Spleen (tissue), 7 donors: ENCODE data around the gene UBE2QL1.

Experiments used
- POLR2A ChIP-seq, 3 donors: fragments of 450-650 bp; IDR thresholded peaks; one replicate each; pipeline ENCODE4 v1.5.1; 2017; ENCODE audit warnings: antibody characterized with exemption in 3 of 3, mild to moderate bottlenecking in 1 of 3
- POLR2AphosphoS5 ChIP-seq, 3 donors: sonication (generic); formaldehyde crosslinking; IDR thresholded peaks; one replicate each; pipeline ENCODE4 v1.5.1; 2017; ENCODE audit warnings: antibody characterized with exemption in 3 of 3
- TF ChIP-seq, protein P1 (sequence below), 11 experiments: fragments of 200-600 bp in 7 of 11; fragments of 450-650 bp in 4 of 11; sonication (generic) in 4 of 11; IDR thresholded peaks in 8 of 11; conservative IDR thresholded peaks in 3 of 11; 1 replicate in 7 of 11; 2 replicates in 4 of 11; pipeline versions ENCODE4 v1.4.0 to v1.8.0; 2016 to 2021; ENCODE audit warnings: antibody characterized with exemption in 11 of 11, inconsistent platforms in 4 of 11, mild to moderate bottlenecking in 1 of 11
- donor health status: DM: no; HTN: no; CAD: no; lungs with moderate emphysema.
- donor health status: DM: no; HTN: no; CAD: no.
- donor health status: DM: no; HTN: no; CAD: no.

DNA sequence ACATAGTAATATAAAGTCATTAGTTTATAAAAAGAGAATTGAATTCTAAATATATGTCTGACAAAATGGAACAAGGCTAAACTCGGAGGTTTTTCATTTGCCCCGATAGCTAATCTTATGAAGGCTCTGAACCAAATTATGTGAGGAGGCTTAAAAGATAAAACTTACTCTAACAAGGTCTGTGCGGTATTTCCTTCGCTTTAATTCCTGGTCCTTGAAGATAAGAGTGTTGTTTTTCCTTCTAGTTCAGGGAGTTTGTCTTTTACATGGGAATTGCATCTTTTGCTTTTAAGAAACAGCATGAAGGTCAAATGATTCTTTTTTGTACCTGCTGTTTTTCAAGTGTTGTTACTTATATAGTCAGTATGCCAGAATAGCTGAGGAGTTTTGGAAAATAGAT, 68.2 kb downstream of the UBE2QL1 start:
- no peak for TF ChIP-seq POLR2AphosphoS5 (IDR thresholded peaks at IDR 0.05)
- TF ChIP-seq, protein P1, sequence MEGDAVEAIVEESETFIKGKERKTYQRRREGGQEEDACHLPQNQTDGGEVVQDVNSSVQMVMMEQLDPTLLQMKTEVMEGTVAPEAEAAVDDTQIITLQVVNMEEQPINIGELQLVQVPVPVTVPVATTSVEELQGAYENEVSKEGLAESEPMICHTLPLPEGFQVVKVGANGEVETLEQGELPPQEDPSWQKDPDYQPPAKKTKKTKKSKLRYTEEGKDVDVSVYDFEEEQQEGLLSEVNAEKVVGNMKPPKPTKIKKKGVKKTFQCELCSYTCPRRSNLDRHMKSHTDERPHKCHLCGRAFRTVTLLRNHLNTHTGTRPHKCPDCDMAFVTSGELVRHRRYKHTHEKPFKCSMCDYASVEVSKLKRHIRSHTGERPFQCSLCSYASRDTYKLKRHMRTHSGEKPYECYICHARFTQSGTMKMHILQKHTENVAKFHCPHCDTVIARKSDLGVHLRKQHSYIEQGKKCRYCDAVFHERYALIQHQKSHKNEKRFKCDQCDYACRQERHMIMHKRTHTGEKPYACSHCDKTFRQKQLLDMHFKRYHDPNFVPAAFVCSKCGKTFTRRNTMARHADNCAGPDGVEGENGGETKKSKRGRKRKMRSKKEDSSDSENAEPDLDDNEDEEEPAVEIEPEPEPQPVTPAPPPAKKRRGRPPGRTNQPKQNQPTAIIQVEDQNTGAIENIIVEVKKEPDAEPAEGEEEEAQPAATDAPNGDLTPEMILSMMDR (IDR thresholded peaks at IDR 0.05 in 8 of 11, conservative IDR thresholded peaks at IDR 0.05 in 3 of 11): no peak
- TF ChIP-seq POLR2A (IDR thresholded peaks at IDR 0.05): no peak
